IMR-90 (cell line): ENCODE measurements around the gene TNRC18. TPM values are rescaled to one million over a fixed set of nuclear protein-coding genes. Genes with fewer than 3 reads are reported as not detected.

ENCODE experiments used
- ATAC-seq: fragments of 200-7000 bp; cut with Tn5 transposase; 2 replicates; pipeline ENCODE4 v1.9.1; 2020; ENCODE audit warnings: low read depth, mild to moderate bottlenecking, moderate library complexity
- BruUV-seq: library from RNA; stranded (reverse); fragments of 400-500 nt; replicated peaks from 2 replicates; lab custom pipeline; 2021; lab: Mats Ljungman, UMichigan
- CTCF ChIA-PET: fragments of 300-600 bp; formaldehyde crosslinking; extraction: SDS; loops from one replicate; lab custom pipeline; 2021; ENCODE audit warnings: antibody characterized with exemption; lab: Yijun Ruan, JAX
- POLR2A ChIA-PET: fragments of 300-600 bp; sonication (Branson Sonifier 250); formaldehyde crosslinking; loops from one replicate; lab custom pipeline; 2022; ENCODE audit warnings: antibody characterized with exemption; ENCODE audit not compliant: unreplicated experiment; lab: Charles Lee
- DNase-seq: peaks from one replicate; pipeline ENCODE4 v3.0.0; 2013
- H2AFZ ChIP-seq: replicated peaks from 2 replicates; pipeline ENCODE3; 2013; ENCODE audit warnings: low read length, mild to moderate bottlenecking; ENCODE audit not compliant: poor library complexity
- H2AK5ac ChIP-seq: 2 replicates; pipeline ENCODE4 v1.6.1; 2013; ENCODE audit warnings: low read depth, low read length, inconsistent platforms
- H2AK9ac ChIP-seq: replicated peaks from 2 replicates; pipeline ENCODE3; 2013; ENCODE audit warnings: mild to moderate bottlenecking, low read depth, low read length, moderate library complexity; ENCODE audit not compliant: poor library complexity
- H2BK120ac ChIP-seq: 2 replicates; pipeline ENCODE4 v1.6.1; 2013; ENCODE audit warnings: low read depth, low read length, inconsistent platforms
- H2BK15ac ChIP-seq: 3 replicates; pipeline ENCODE4 v1.6.1; 2013; ENCODE audit warnings: low read depth, low read length, inconsistent platforms
- H2BK20ac ChIP-seq: 2 replicates; pipeline ENCODE4 v1.6.1; 2013; ENCODE audit warnings: low read depth, mild to moderate bottlenecking, inconsistent platforms, low read length, moderate library complexity
- H2BK5ac ChIP-seq: 2 replicates; pipeline ENCODE4 v1.6.1; 2013; ENCODE audit warnings: mild to moderate bottlenecking, low read depth, low read length, inconsistent platforms; ENCODE audit not compliant: poor library complexity, severe bottlenecking
- H3K14ac ChIP-seq: replicated peaks from 2 replicates; pipeline ENCODE4 v1.6.1; 2013; ENCODE audit warnings: low read depth, low read length, inconsistent platforms
- H3K18ac ChIP-seq: 2 replicates; pipeline ENCODE4 v1.6.1; 2013; ENCODE audit warnings: low read depth, low read length, control low read depth
- H3K23ac ChIP-seq: 2 replicates; pipeline ENCODE4 v1.6.1; 2013; ENCODE audit warnings: low read depth, low read length, inconsistent platforms
- H3K27ac ChIP-seq: 2 replicates; pipeline ENCODE4 v1.5.1; 2013; ENCODE audit warnings: mild to moderate bottlenecking, control low read depth, low read length; ENCODE audit not compliant: insufficient read depth
- H3K27me3 ChIP-seq: 2 replicates; pipeline ENCODE4 v1.6.1; 2013; ENCODE audit warnings: low read length; ENCODE audit not compliant: control insufficient read depth, insufficient read depth
- H3K36me3 ChIP-seq: 2 replicates; pipeline ENCODE4 v1.6.1; 2013; ENCODE audit warnings: low read length, mixed read lengths; ENCODE audit not compliant: control insufficient read depth, insufficient read depth
- H3K4ac ChIP-seq: 2 replicates; pipeline ENCODE4 v1.6.1; 2013; ENCODE audit warnings: low read depth, low read length, inconsistent platforms
- H3K4me1 ChIP-seq: 2 replicates; pipeline ENCODE4 v1.6.1; 2013; ENCODE audit warnings: low read length, mixed read lengths; ENCODE audit not compliant: control insufficient read depth, insufficient read depth
- H3K4me2 ChIP-seq: 2 replicates; pipeline ENCODE4 v1.6.1; 2013; ENCODE audit warnings: low read depth, mild to moderate bottlenecking, control low read depth, low read length, moderate library complexity
- H3K4me3 ChIP-seq: 2 replicates; pipeline ENCODE4 v1.5.1; 2013; ENCODE audit warnings: low read depth, mild to moderate bottlenecking, control low read depth, low read length, moderate library complexity; ENCODE audit not compliant: insufficient read depth
- H3K56ac ChIP-seq: 2 replicates; pipeline ENCODE4 v1.6.1; 2013; ENCODE audit warnings: low read length, inconsistent platforms; ENCODE audit not compliant: insufficient read depth; ENCODE audit errors: extremely low read depth
- H3K79me1 ChIP-seq, 2 experiments: 2 replicates each; pipeline ENCODE4 v1.6.1; 2013; ENCODE audit warnings: low read length in 2 of 2, inconsistent platforms in 1 of 2, low read depth in 1 of 2
- H3K9ac ChIP-seq: 2 replicates; pipeline ENCODE4 v1.6.1; 2013; ENCODE audit warnings: low read depth, low read length, control low read depth
- H3K9me1 ChIP-seq: 2 replicates; pipeline ENCODE4 v1.6.1; 2013; ENCODE audit warnings: low read length, inconsistent platforms; ENCODE audit not compliant: insufficient read depth
- H3K9me3 ChIP-seq: 2 replicates; pipeline ENCODE4 v1.6.1; 2013; ENCODE audit warnings: low read length; ENCODE audit not compliant: control insufficient read depth, insufficient read depth
- H4K20me1 ChIP-seq: 2 replicates; pipeline ENCODE4 v1.6.1; 2013; ENCODE audit warnings: low read length, inconsistent platforms; ENCODE audit not compliant: insufficient read depth
- H4K5ac ChIP-seq: 2 replicates; pipeline ENCODE4 v1.6.1; 2013; ENCODE audit warnings: mild to moderate bottlenecking, low read depth, low read length, control low read depth
- H4K8ac ChIP-seq, 2 experiments: 2 replicates each; pipeline ENCODE4 v1.6.1; 2013; ENCODE audit warnings: low read depth in 2 of 2, low read length in 2 of 2, control low read depth in 1 of 2, inconsistent platforms in 1 of 2
- H4K91ac ChIP-seq: 2 replicates; pipeline ENCODE4 v1.6.1; 2013; ENCODE audit warnings: low read depth, low read length, inconsistent platforms; ENCODE audit not compliant: insufficient read depth
- BHLHE40 ChIP-seq: fragments of 150-350 bp; IDR thresholded peaks from 2 replicates; pipeline ENCODE4 v1.6.1; 2016; ENCODE audit warnings: mild to moderate bottlenecking, low read depth, low read length
- CEBPB ChIP-seq: IDR thresholded peaks from 2 replicates; pipeline ENCODE4 v1.6.1; 2012; ENCODE audit warnings: low read depth, low read length, improper control_type of control experiment
- CHD1 ChIP-seq: IDR thresholded peaks from 2 replicates; pipeline ENCODE4 v1.6.1; 2012; ENCODE audit warnings: low read depth, low read length, improper control_type of control experiment
- FOS ChIP-seq: fragments of 150-350 bp; IDR thresholded peaks from 2 replicates; pipeline ENCODE4 v1.6.1; 2016; ENCODE audit warnings: low read depth, low read length
- MAZ ChIP-seq: IDR thresholded peaks from 2 replicates; pipeline ENCODE4 v1.6.1; 2012; ENCODE audit warnings: low read depth, mild to moderate bottlenecking, low read length, improper control_type of control experiment, moderate library complexity, borderline replicate concordance
- MXI1 ChIP-seq: IDR thresholded peaks from 2 replicates; pipeline ENCODE4 v1.6.1; 2012; ENCODE audit warnings: low read depth, mild to moderate bottlenecking, low read length, moderate library complexity, borderline replicate concordance
- NFE2L2 ChIP-seq: fragments of 150-350 bp; IDR thresholded peaks from 2 replicates; pipeline ENCODE4 v1.6.1; 2016; ENCODE audit warnings: low read depth, mild to moderate bottlenecking, low read length
- RAD21 ChIP-seq: IDR thresholded peaks from 2 replicates; pipeline ENCODE4 v1.6.1; 2012; ENCODE audit warnings: low read length, improper control_type of control experiment
- RCOR1 ChIP-seq: IDR thresholded peaks from 2 replicates; pipeline ENCODE4 v1.6.1; 2012; ENCODE audit warnings: mild to moderate bottlenecking, low read length, improper control_type of control experiment; ENCODE audit not compliant: insufficient replicate concordance
- RFX5 ChIP-seq: IDR thresholded peaks from 2 replicates; pipeline ENCODE4 v1.8.0; 2012; ENCODE audit warnings: low read depth, mild to moderate bottlenecking, low read length, moderate library complexity
- SMC3 ChIP-seq: fragments of 150-350 bp; IDR thresholded peaks from 2 replicates; pipeline ENCODE4 v1.6.1; 2016; ENCODE audit warnings: low read depth, mild to moderate bottlenecking, antibody characterized with exemption, low read length, moderate library complexity
- USF2 ChIP-seq: fragments of 150-350 bp; IDR thresholded peaks from 2 replicates; pipeline ENCODE4 v1.6.1; 2017; ENCODE audit warnings: mild to moderate bottlenecking, antibody characterized with exemption, low read length, low read depth
- WGBS, 2 experiments: methylation state at CpG; one replicate each; pipeline versions ENCODE4 v1.1.5 to v1.1.7; 2013; ENCODE audit warnings: missing lambda C conversion rate in 2 of 2; ENCODE audit not compliant: insufficient read length in 1 of 2; ENCODE audit errors: extremely low coverage in 2 of 2; 5-methylcytosine and 5-hydroxymethylcytosine counted together
- dilution Hi-C: fragments of 300-500 bp; cut with HindIII; formaldehyde crosslinking; loops from one replicate; pipeline ENCODE4 v1.14.3; 2018; ENCODE audit warnings: low sequenced_read_pairs; ENCODE audit not compliant: unreplicated experiment
- in situ Hi-C: fragments of 300-500 bp; cut with MboI; formaldehyde crosslinking; loops from 3 replicates; pipeline ENCODE4 v1.14.3; 2019; ENCODE audit warnings: low sequenced_read_pairs, inconsistent platforms, mixed read lengths
- intact Hi-C: fragments of 100-400 bp; cut with micrococcal nuclease; formaldehyde crosslinking; loops from 2 replicates; pipeline ENCODE4 v1.10.0; 2022
- polyA plus RNA-seq, 3 experiments: library from polyadenylated mRNA; depleted of rRNA; stranded (reverse); fragments of >200 nt; gene quantifications; 2 replicates each; pipeline ENCODE4 v1.2.3, GENCODE V29; 2012; ENCODE audit warnings: low replicate concordance in 1 of 3
- total RNA-seq: library from RNA; depleted of rRNA; stranded (reverse); fragments of >200 nt; gene quantifications from 2 replicates; pipeline ENCODE4 v1.2.3, GENCODE V29; 2012
- TF ChIP-seq, protein P1 (sequence below): fragments of 150-350 bp; IDR thresholded peaks from 2 replicates; pipeline ENCODE4 v1.6.1; 2016; ENCODE audit warnings: low read depth, mild to moderate bottlenecking, low read length, moderate library complexity, borderline replicate concordance

Gene TNRC18
- total and polyA plus RNA-seq, 2 of the 4 experiments (the other 2 are of a cell fraction): 4.7 to 29.6 TPM

- intact Hi-C loops: no loop called here
- dilution Hi-C loops: no loop called here
- H3K4me2 ChIP-seq: no peak overlapping the region
- no peaks in the 10 kb centered on the region for H3K9me3 ChIP-seq
- peaks cover 70% of the 10 kb centered on the region for H4K20me1 ChIP-seq
- DNase-seq: no peak
- POLR2A ChIA-PET: no interaction called here
- no peak overlapping the region for H3K27ac ChIP-seq
- H3K4me1 ChIP-seq: peaks cover 2% of the 10 kb centered on the region; the same call in 1 of the 2 replicates
- peaks cover 18 to 51% of the 10 kb centered on the region in 2 experiments for H3K79me1 ChIP-seq
- no peak overlapping the region for H3K56ac ChIP-seq
- ATAC-seq: no peak
- no peak overlapping the region for H2BK15ac ChIP-seq
- H2BK120ac ChIP-seq: no peak overlapping the region
- no peak overlapping the region for H3K18ac ChIP-seq
- H3K4me3 ChIP-seq: no peak overlapping the region
- 90% methylated on average over 46 of the region's 81 CpGs; no CpG with 5 or more reads in 1 of the 2 experiments for WGBS, 2 experiments
- H2BK20ac ChIP-seq: no peak overlapping the region
- no peaks in the 10 kb centered on the region for H3K27me3 ChIP-seq
- H3K4ac ChIP-seq: no peak overlapping the region
- CTCF ChIA-PET: no interaction called here
- H2BK5ac ChIP-seq: no peak overlapping the region
- no peaks in the 10 kb centered on the region for H3K9me1 ChIP-seq
- BruUV-seq: no TSS peak
- no peak overlapping the region for H4K5ac ChIP-seq
- in situ Hi-C loops: no loop called here
- no peak for TF ChIP-seq NFE2L2
- TF ChIP-seq RAD21: no peak
- no peak for TF ChIP-seq FOS
- TF ChIP-seq RFX5: no peak
- no peak for TF ChIP-seq MAZ
- no peak for TF ChIP-seq USF2
- no peak for TF ChIP-seq CHD1
- TF ChIP-seq SMC3: no peak
- no peak for TF ChIP-seq CEBPB
- TF ChIP-seq MXI1: no peak
- no peak for TF ChIP-seq BHLHE40
- TF ChIP-seq, protein P1, sequence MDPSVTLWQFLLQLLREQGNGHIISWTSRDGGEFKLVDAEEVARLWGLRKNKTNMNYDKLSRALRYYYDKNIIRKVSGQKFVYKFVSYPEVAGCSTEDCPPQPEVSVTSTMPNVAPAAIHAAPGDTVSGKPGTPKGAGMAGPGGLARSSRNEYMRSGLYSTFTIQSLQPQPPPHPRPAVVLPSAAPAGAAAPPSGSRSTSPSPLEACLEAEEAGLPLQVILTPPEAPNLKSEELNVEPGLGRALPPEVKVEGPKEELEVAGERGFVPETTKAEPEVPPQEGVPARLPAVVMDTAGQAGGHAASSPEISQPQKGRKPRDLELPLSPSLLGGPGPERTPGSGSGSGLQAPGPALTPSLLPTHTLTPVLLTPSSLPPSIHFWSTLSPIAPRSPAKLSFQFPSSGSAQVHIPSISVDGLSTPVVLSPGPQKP: no peak
- TF ChIP-seq RCOR1: no peak
- H4K8ac ChIP-seq: no peak overlapping the region
- H3K9ac ChIP-seq: no peak overlapping the region
- H4K91ac ChIP-seq: no peak overlapping the region
- H3K36me3 ChIP-seq: peaks cover 64% of the 10 kb centered on the region
- no peak overlapping the region for H3K23ac ChIP-seq
- H3K14ac ChIP-seq: no peak overlapping the region
- H2AFZ ChIP-seq: no peak overlapping the region
- no peak overlapping the region for H2AK9ac ChIP-seq
- H2AK5ac ChIP-seq: no peak overlapping the region
These were observed 35.2 kb downstream of the TNRC18 start for GRCh38 chr7:5388273-5388901.
